ENCODE results near the gene MGAT5. TPM values are rescaled to one million over a fixed set of nuclear protein-coding genes. Genes with fewer than 3 reads are reported as not detected.

The MGAT5 gene
- total RNA-seq, 1 experiment from 2014 or later: 52.4 TPM

GRCh38 chr2:134271758-134272157 lies 17.9 kb downstream of the MGAT5 start (continued):
- TF ChIP-seq E2F4 (CRISPR knock-in tag; IDR thresholded peaks at IDR 0.05; ENCODE audit: borderline replicate concordance, low read depth): no peak
- no peak for TF ChIP-seq EMX1 (CRISPR knock-in tag; IDR thresholded peaks at IDR 0.05)

- ATAC-seq (no peak), DNase-seq (ENCODE audit: low spot score) (no peak)
- TF ChIP-seq NFYB (CRISPR knock-in tag; conservative IDR thresholded peaks at IDR 0.05; ENCODE audit: low read depth) (no peak), TEAD4 (CRISPR knock-in tag; IDR thresholded peaks at IDR 0.05) (no peak), NFATC4 (CRISPR knock-in tag; IDR thresholded peaks at IDR 0.05) (no peak), MLX (CRISPR knock-in tag; IDR thresholded peaks at IDR 0.05) (no peak), KAT7 (CRISPR knock-in tag; IDR thresholded peaks at IDR 0.05; ENCODE audit: borderline replicate concordance) (no peak), GTF2I (CRISPR knock-in tag; conservative IDR thresholded peaks at IDR 0.05) (no peak), ESRRA (CRISPR knock-in tag; IDR thresholded peaks at IDR 0.05; ENCODE audit: borderline replicate concordance) (no peak), CTCF (IDR thresholded peaks at IDR 0.05) (no peak), NR1H2 (CRISPR knock-in tag; IDR thresholded peaks at IDR 0.05) (no peak), ZNF281 (CRISPR knock-in tag; IDR thresholded peaks at IDR 0.05) (no peak), OVOL2 (CRISPR knock-in tag; IDR thresholded peaks at IDR 0.05; ENCODE audit: borderline replicate concordance) (no peak), SOX15 (CRISPR knock-in tag; IDR thresholded peaks at IDR 0.05) (no peak), ATF2 (CRISPR knock-in tag; IDR thresholded peaks at IDR 0.05; ENCODE audit: borderline replicate concordance, low read depth) (no peak), PRRX2 (CRISPR knock-in tag; IDR thresholded peaks at IDR 0.05) (no peak), ATF1 (CRISPR knock-in tag; IDR thresholded peaks at IDR 0.05) (no peak)
- Mint-ChIP-seq H3K27ac (no peak overlapping the region), H3K4me1 (peaks cover 29% of the 10 kb centered on the region), H3K9me3 (no peaks in the 10 kb centered on the region), H3K4me3 (no peak overlapping the region), H3K36me3 (peaks cover 5% of the 10 kb centered on the region), H3K27me3 (ENCODE audit: low read depth) (peaks cover 11% of the 10 kb centered on the region)
- POLR2A ChIA-PET: no interaction called here
- CTCF ChIA-PET: interaction anchor here (0.7 kb wide), 1 partner anchor 124 kb away, joined by 3 read pairs; no protein-coding TSS in a partner anchor
Measured at GRCh38 chr2:134272806-134273205, 18.9 kb downstream of the MGAT5 start.
